ENCODE measurements around the gene OPRM1.

OPRM1 gene

GRCh38 chr6:154246723-154247118, 207.7 kb downstream of the OPRM1 start:
- Histone ChIP-seq H3K4me1 (ENCODE audit: control insufficient read depth, insufficient read depth, low read depth, low read length) (peaks cover 4% of the 10 kb centered on the region), H3K27ac (ENCODE audit: low read length, poor library complexity, severe bottlenecking) (no peak overlapping the region), H2AK5ac (ENCODE audit: low read length, severe bottlenecking) (no peak overlapping the region), H3K27me3 (ENCODE audit: control insufficient read depth in 1 of 2, insufficient read depth in 1 of 2, low read length in 2 of 2) (no peaks in the 10 kb centered on the region), H3K4ac (ENCODE audit: low read depth in 1 of 2, low read length in 2 of 2) (no peak overlapping the region), H2BK15ac (ENCODE audit: low read depth, poor library complexity, severe bottlenecking) (no peak overlapping the region), H4K91ac (ENCODE audit: low read length) (no peak overlapping the region), H3K4me3 (ENCODE audit: insufficient read depth in 1 of 2, low read depth in 1 of 2, low read length in 2 of 2) (no peak overlapping the region), H3K4me2 (ENCODE audit: low read length, poor library complexity, severe bottlenecking) (no peak overlapping the region), H4K8ac (ENCODE audit: low read length) (no peak overlapping the region), H2BK120ac (ENCODE audit: low read depth, low read length) (no peak overlapping the region), H3K23ac (ENCODE audit: low read length in 2 of 2) (no peak overlapping the region), H2BK12ac (ENCODE audit: low read length in 2 of 2) (no peak overlapping the region), H2AFZ (ENCODE audit: low read depth, low read length) (no peak overlapping the region), H3K14ac (ENCODE audit: low read length in 2 of 2) (no peak overlapping the region), H3K36me3 (ENCODE audit: control insufficient read depth in 1 of 2, insufficient read depth in 2 of 2, low read depth in 1 of 2, low read length in 2 of 2) (no peaks in the 10 kb centered on the region), H3K9ac (ENCODE audit: low read length) (no peak overlapping the region), H3K9me3 (ENCODE audit: control insufficient read depth, low read length) (no peaks in the 10 kb centered on the region), H2BK5ac (ENCODE audit: low read depth, low read length, poor library complexity, severe bottlenecking) (no peak overlapping the region), H3K79me1 (replicated peaks; ENCODE audit: low read length, poor library complexity, severe bottlenecking) (no peaks in the 10 kb centered on the region), H3K18ac (ENCODE audit: low read depth in 1 of 2, low read length in 2 of 2) (no peak overlapping the region)
- WGBS, result 98% methylated on average over 6 of the region's 7 CpGs
- no peak for DNase-seq

DNA sequence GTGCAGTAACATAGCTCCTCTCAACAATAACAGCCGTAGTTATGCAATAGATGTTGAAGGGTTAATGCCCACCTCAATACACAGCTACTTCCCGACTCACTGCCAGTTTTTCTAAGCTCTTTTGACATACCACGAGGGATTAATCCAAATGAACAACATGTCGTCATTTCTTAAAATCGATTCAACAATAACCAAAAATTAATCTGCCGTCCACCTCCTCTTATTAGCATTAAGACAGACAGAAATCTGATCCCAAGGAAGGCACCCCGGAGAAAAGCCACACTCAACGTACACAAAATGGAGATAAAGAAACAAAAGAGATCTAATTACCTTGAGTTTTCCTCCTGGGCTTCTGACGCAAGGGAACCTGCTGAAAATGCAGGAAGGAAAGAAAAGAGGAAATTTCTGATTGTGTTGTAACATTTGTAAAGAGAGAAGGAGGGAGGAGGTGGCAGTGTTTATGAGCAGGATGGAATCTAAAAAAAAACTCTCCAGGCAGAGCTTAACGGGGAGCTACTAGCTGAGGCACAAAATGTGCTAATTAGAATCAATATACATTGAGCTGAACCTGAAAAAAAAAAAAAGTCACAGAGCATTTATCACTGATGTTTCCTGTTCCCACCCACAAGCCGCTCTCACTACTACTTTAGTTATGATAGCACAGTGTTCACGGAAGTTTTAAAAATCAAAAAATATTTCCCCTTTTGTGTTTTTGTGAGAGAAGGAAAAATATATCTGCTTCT, 208.2 kb downstream of the OPRM1 start:
- H3K23ac ChIP-seq (ENCODE audit: low read length in 2 of 2), result no peak overlapping the region
- WGBS, result 41% methylated on average over 8 of the region's 12 CpGs
- H3K4ac ChIP-seq (ENCODE audit: low read depth in 1 of 2, low read length in 2 of 2), result no peak overlapping the region
- H2BK15ac ChIP-seq (ENCODE audit: low read depth, poor library complexity, severe bottlenecking), result no peak overlapping the region
- no peak overlapping the region for H3K9ac ChIP-seq (ENCODE audit: low read length)
- H4K8ac ChIP-seq (ENCODE audit: low read length), result no peak overlapping the region
- H4K91ac ChIP-seq (ENCODE audit: low read length), result no peak overlapping the region
- H3K4me2 ChIP-seq (ENCODE audit: low read length, poor library complexity, severe bottlenecking), result no peak overlapping the region
- no peak overlapping the region for H3K18ac ChIP-seq (ENCODE audit: low read depth in 1 of 2, low read length in 2 of 2)
- no peak overlapping the region for H2AFZ ChIP-seq (ENCODE audit: low read depth, low read length)
- no peaks in the 10 kb centered on the region for H3K27me3 ChIP-seq (ENCODE audit: control insufficient read depth in 1 of 2, insufficient read depth in 1 of 2, low read length in 2 of 2)
- H3K27ac ChIP-seq (ENCODE audit: low read length, poor library complexity, severe bottlenecking), result no peak overlapping the region
- no peaks in the 10 kb centered on the region for H3K79me1 ChIP-seq (replicated peaks; ENCODE audit: low read length, poor library complexity, severe bottlenecking)
- H3K4me1 ChIP-seq (ENCODE audit: control insufficient read depth, insufficient read depth, low read depth, low read length), result peaks cover 4% of the 10 kb centered on the region
- no peak overlapping the region for H2AK5ac ChIP-seq (ENCODE audit: low read length, severe bottlenecking)
- DNase-seq, result no peak
- H3K36me3 ChIP-seq (ENCODE audit: control insufficient read depth in 1 of 2, insufficient read depth in 2 of 2, low read depth in 1 of 2, low read length in 2 of 2), result no peaks in the 10 kb centered on the region
- no peak overlapping the region for H3K4me3 ChIP-seq (ENCODE audit: insufficient read depth in 1 of 2, low read depth in 1 of 2, low read length in 2 of 2)
- H2BK120ac ChIP-seq (ENCODE audit: low read depth, low read length), result no peak overlapping the region
- H2BK12ac ChIP-seq (ENCODE audit: low read length in 2 of 2), result no peak overlapping the region
- H3K14ac ChIP-seq (ENCODE audit: low read length in 2 of 2), result no peak overlapping the region
- H3K9me3 ChIP-seq (ENCODE audit: control insufficient read depth, low read length), result no peaks in the 10 kb centered on the region
- no peak overlapping the region for H2BK5ac ChIP-seq (ENCODE audit: low read depth, low read length, poor library complexity, severe bottlenecking)

GRCh38 chr6:154249499-154250298, 210.7 kb downstream of the OPRM1 start:
- Histone ChIP-seq H3K4ac (ENCODE audit: low read depth in 1 of 2, low read length in 2 of 2) (no peak overlapping the region), H3K9me3 (ENCODE audit: control insufficient read depth, low read length) (peaks cover under 1% of the 10 kb centered on the region), H3K18ac (ENCODE audit: low read depth in 1 of 2, low read length in 2 of 2) (no peak overlapping the region), H3K27me3 (ENCODE audit: control insufficient read depth in 1 of 2, insufficient read depth in 1 of 2, low read length in 2 of 2) (no peaks in the 10 kb centered on the region), H2BK5ac (ENCODE audit: low read depth, low read length, poor library complexity, severe bottlenecking) (peak overlapping the region; percentile 70), H2AFZ (ENCODE audit: low read depth, low read length) (no peak overlapping the region), H4K91ac (ENCODE audit: low read length) (no peak overlapping the region), H3K23ac (ENCODE audit: low read length in 2 of 2) (no peak overlapping the region), H3K9ac (ENCODE audit: low read length) (no peak overlapping the region), H2BK120ac (ENCODE audit: low read depth, low read length) (no peak overlapping the region), H4K8ac (ENCODE audit: low read length) (no peak overlapping the region), H3K4me3 (ENCODE audit: insufficient read depth in 1 of 2, low read depth in 1 of 2, low read length in 2 of 2) (no peak overlapping the region), H3K36me3 (ENCODE audit: control insufficient read depth in 1 of 2, insufficient read depth in 2 of 2, low read depth in 1 of 2, low read length in 2 of 2) (no peaks in the 10 kb centered on the region), H2BK12ac (ENCODE audit: low read length in 2 of 2) (no peak overlapping the region), H2AK5ac (ENCODE audit: low read length, severe bottlenecking) (peak overlapping the region; percentile 98), H3K14ac (ENCODE audit: low read length in 2 of 2) (no peak overlapping the region), H3K27ac (ENCODE audit: low read length, poor library complexity, severe bottlenecking) (peak overlapping the region; percentile 63), H2BK15ac (ENCODE audit: low read depth, poor library complexity, severe bottlenecking) (no peak overlapping the region), H3K4me2 (ENCODE audit: low read length, poor library complexity, severe bottlenecking) (peak overlapping the region; percentile 37), H3K79me1 (replicated peaks; ENCODE audit: low read length, poor library complexity, severe bottlenecking) (no peaks in the 10 kb centered on the region), H3K4me1 (ENCODE audit: control insufficient read depth, insufficient read depth, low read depth, low read length) (peaks cover 4% of the 10 kb centered on the region)
- WGBS, result 95% methylated on average over 7 of the region's 8 CpGs
- DNase-seq, result no peak

DNA sequence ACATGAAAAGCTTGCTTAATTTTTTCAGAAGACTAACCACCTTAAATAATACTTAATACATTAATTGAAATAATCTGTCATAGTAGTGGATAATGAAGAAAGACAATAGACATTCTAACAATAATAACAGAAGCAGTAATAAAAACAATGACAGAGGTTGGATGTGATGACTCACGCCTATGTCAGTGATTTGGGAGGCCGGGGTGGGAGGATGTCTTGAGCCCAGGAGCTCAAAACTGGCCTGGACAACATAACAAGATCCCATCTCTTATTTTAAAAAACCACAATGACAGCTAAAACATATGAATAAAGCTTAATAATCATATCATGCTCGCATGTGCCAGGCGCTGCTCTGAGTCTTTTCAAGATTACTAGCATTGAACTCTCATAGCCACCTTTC, 212.1 kb downstream of the OPRM1 start:
- Histone ChIP-seq H3K9me3 (ENCODE audit: control insufficient read depth, low read length) (peaks cover 11% of the 10 kb centered on the region), H4K91ac (ENCODE audit: low read length) (no peak overlapping the region), H2BK12ac (ENCODE audit: low read length in 2 of 2) (no peak overlapping the region), H3K4me1 (ENCODE audit: control insufficient read depth, insufficient read depth, low read depth, low read length) (peaks cover 4% of the 10 kb centered on the region), H3K79me1 (replicated peaks; ENCODE audit: low read length, poor library complexity, severe bottlenecking) (no peaks in the 10 kb centered on the region), H3K4me2 (ENCODE audit: low read length, poor library complexity, severe bottlenecking) (no peak overlapping the region), H2BK120ac (ENCODE audit: low read depth, low read length) (no peak overlapping the region), H2AFZ (ENCODE audit: low read depth, low read length) (no peak overlapping the region), H3K18ac (ENCODE audit: low read depth in 1 of 2, low read length in 2 of 2) (no peak overlapping the region), H2BK15ac (ENCODE audit: low read depth, poor library complexity, severe bottlenecking) (no peak overlapping the region), H2AK5ac (ENCODE audit: low read length, severe bottlenecking) (no peak overlapping the region), H3K27me3 (ENCODE audit: control insufficient read depth in 1 of 2, insufficient read depth in 1 of 2, low read length in 2 of 2) (no peaks in the 10 kb centered on the region), H3K4me3 (ENCODE audit: insufficient read depth in 1 of 2, low read depth in 1 of 2, low read length in 2 of 2) (no peak overlapping the region), H3K27ac (ENCODE audit: low read length, poor library complexity, severe bottlenecking) (no peak overlapping the region), H2BK5ac (ENCODE audit: low read depth, low read length, poor library complexity, severe bottlenecking) (no peak overlapping the region), H3K9ac (ENCODE audit: low read length) (no peak overlapping the region), H4K8ac (ENCODE audit: low read length) (no peak overlapping the region), H3K36me3 (ENCODE audit: control insufficient read depth in 1 of 2, insufficient read depth in 2 of 2, low read depth in 1 of 2, low read length in 2 of 2) (no peaks in the 10 kb centered on the region), H3K4ac (ENCODE audit: low read depth in 1 of 2, low read length in 2 of 2) (no peak overlapping the region), H3K23ac (ENCODE audit: low read length in 2 of 2) (no peak overlapping the region), H3K14ac (ENCODE audit: low read length in 2 of 2) (no peak overlapping the region)
- no peak for DNase-seq
- WGBS, result 77% methylated on average over 4 of the region's 4 CpGs
